CD14-positive monocyte (primary cell): Measurements from ENCODE around the gene TOMM7. TPM values are rescaled to one million over a fixed set of nuclear protein-coding genes. Genes with fewer than 3 reads are reported as not detected.

Experiments
- DNase-seq, 3 donors: peaks; one replicate each; pipeline ENCODE4 v3.0.0-alpha.2; 2011 to 2022
- H2AFZ ChIP-seq: 2 replicates; pipeline ENCODE4 v1.6.0; 2012; ENCODE audit warnings: mild to moderate bottlenecking, low read depth, low read length, inconsistent platforms; ENCODE audit not compliant: insufficient read depth, poor library complexity, severe bottlenecking
- H3K27ac ChIP-seq, 2 donors: 1 replicate in 1 of 2; 2 replicates in 1 of 2; pipeline ENCODE4 v1.5.1; 2012 to 2013; ENCODE audit warnings: low read length in 2 of 2, control low read depth in 1 of 2, inconsistent platforms in 1 of 2, low read depth in 1 of 2, mild to moderate bottlenecking in 1 of 2
- H3K27me3 ChIP-seq, 2 donors: one replicate each; pipeline versions ENCODE4 v1.6.0 to v1.6.1; 2011 to 2013; ENCODE audit warnings: low read length in 2 of 2; ENCODE audit not compliant: control insufficient read depth in 2 of 2, insufficient read depth in 2 of 2
- H3K36me3 ChIP-seq, 2 donors: replicated peaks in 1 of 2; 1 replicate in 1 of 2; 2 replicates in 1 of 2; pipeline versions ENCODE4 v1.5.1 to v1.6.1; 2012 to 2013; ENCODE audit warnings: low read length in 2 of 2, control low read depth in 1 of 2, inconsistent platforms in 1 of 2, mild to moderate bottlenecking in 1 of 2; ENCODE audit not compliant: insufficient read depth in 2 of 2, control insufficient read depth in 1 of 2
- H3K4me1 ChIP-seq, 2 donors: 1 replicate in 1 of 2; 2 replicates in 1 of 2; pipeline versions ENCODE4 v1.5.1 to v1.6.1; 2012 to 2013; ENCODE audit warnings: low read length in 2 of 2, control low read depth in 1 of 2, inconsistent platforms in 1 of 2, mild to moderate bottlenecking in 1 of 2, moderate library complexity in 1 of 2; ENCODE audit not compliant: insufficient read depth in 2 of 2, control insufficient read depth in 1 of 2
- H3K4me2 ChIP-seq: replicated peaks from 2 replicates; pipeline ENCODE3; 2012; ENCODE audit warnings: low read length, moderate library complexity, mild to moderate bottlenecking; ENCODE audit not compliant: poor library complexity, severe bottlenecking; ENCODE audit errors: extremely low read depth
- H3K4me3 ChIP-seq, 3 experiments: fragments of 200-600 bp in 1 of 3; sonication (generic) in 1 of 3; replicated peaks in 1 of 3; 1 replicate in 2 of 3; 2 replicates in 1 of 3; pipeline ENCODE4 v1.5.1; 2011 to 2013; ENCODE audit warnings: low read length in 3 of 3, mild to moderate bottlenecking in 3 of 3, control low read depth in 2 of 3, low read depth in 2 of 3, inconsistent platforms in 1 of 3, moderate library complexity in 1 of 3
- H3K79me2 ChIP-seq: 2 replicates; pipeline ENCODE4 v1.6.0; 2012; ENCODE audit warnings: mild to moderate bottlenecking, control low read depth, inconsistent platforms, low read length, moderate library complexity; ENCODE audit not compliant: insufficient read depth
- H3K9ac ChIP-seq: 2 replicates; pipeline ENCODE4 v1.6.0; 2017; ENCODE audit warnings: low read length, mild to moderate bottlenecking; ENCODE audit not compliant: insufficient read depth, poor library complexity, severe bottlenecking
- H3K9me3 ChIP-seq, 2 donors: replicated peaks in 1 of 2; 1 replicate in 1 of 2; 2 replicates in 1 of 2; pipeline versions ENCODE4 v1.5.1 to v1.6.1; 2012 to 2013; ENCODE audit warnings: low read length in 2 of 2, control low read depth in 1 of 2; ENCODE audit not compliant: control insufficient read depth in 1 of 2, insufficient read depth in 1 of 2
- H4K20me1 ChIP-seq: 2 replicates; pipeline ENCODE4 v1.6.0; 2012; ENCODE audit warnings: mild to moderate bottlenecking, low read length, control low read depth, moderate library complexity; ENCODE audit not compliant: insufficient read depth
- H3K27ac Mint-ChIP-seq, 7 donors: one replicate each; pipeline ENCODE4 v1.8.0; 2020; ENCODE audit warnings: mild to moderate bottlenecking in 7 of 7, mixed read lengths in 7 of 7, moderate library complexity in 6 of 7, inconsistent platforms in 2 of 7
- H3K27me3 Mint-ChIP-seq, 3 donors: one replicate each; pipeline ENCODE4 v1.8.0; 2021 to 2022; ENCODE audit warnings: low read depth in 3 of 3, mild to moderate bottlenecking in 3 of 3, mixed read lengths in 3 of 3, moderate library complexity in 3 of 3, inconsistent platforms in 1 of 3
- H3K36me3 Mint-ChIP-seq, 2 donors: one replicate each; pipeline ENCODE4 v1.8.0; 2020; ENCODE audit warnings: mixed read lengths in 2 of 2, inconsistent platforms in 1 of 2, mild to moderate bottlenecking in 1 of 2
- H3K4me1 Mint-ChIP-seq: one replicate; pipeline ENCODE4 v1.8.0; 2020; ENCODE audit warnings: mild to moderate bottlenecking, mixed read lengths
- H3K4me3 Mint-ChIP-seq, 2 donors: one replicate each; pipeline ENCODE4 v1.8.0; 2020; ENCODE audit warnings: mild to moderate bottlenecking in 2 of 2, mixed read lengths in 2 of 2, moderate library complexity in 1 of 2
- H3K9me3 Mint-ChIP-seq, 7 donors: one replicate each; pipeline ENCODE4 v1.8.0; 2020 to 2022; ENCODE audit warnings: mixed read lengths in 7 of 7, mild to moderate bottlenecking in 6 of 7, moderate library complexity in 6 of 7, inconsistent platforms in 2 of 7
- WGBS: methylation state at CpG from one replicate; pipeline ENCODE4 v1.1.5; 2013; ENCODE audit warnings: missing lambda C conversion rate; ENCODE audit not compliant: insufficient coverage; 5-methylcytosine and 5-hydroxymethylcytosine counted together
- intact Hi-C, 2 donors: fragments of 100-400 bp; cut with micrococcal nuclease; formaldehyde crosslinking; loops; one replicate each; pipeline versions ENCODE4 v1.15.0 to v1.15.1; 2023
- polyA plus RNA-seq, 3 donors: library from polyadenylated mRNA; depleted of rRNA in 1 of 3; unstranded in 2 of 3; stranded (reverse) in 1 of 3; fragments of 300-500 nt in 2 of 3; fragments of >200 nt in 1 of 3; fragmentation: Illumina TruSeq in 2 of 3; gene quantifications; 1 replicate in 2 of 3; 2 replicates in 1 of 3; pipeline ENCODE4 v1.2.3, GENCODE V29; 2012 to 2021
- TF ChIP-seq, protein P1 (sequence below): fragments of 200-600 bp; IDR thresholded peaks from one replicate; pipeline ENCODE4 v1.8.0; 2022; ENCODE audit warnings: antibody characterized with exemption, mild to moderate bottlenecking

Gene TOMM7
- polyA plus RNA-seq, 3 donors = 93.3 to 125 (median 111) TPM

DNA sequence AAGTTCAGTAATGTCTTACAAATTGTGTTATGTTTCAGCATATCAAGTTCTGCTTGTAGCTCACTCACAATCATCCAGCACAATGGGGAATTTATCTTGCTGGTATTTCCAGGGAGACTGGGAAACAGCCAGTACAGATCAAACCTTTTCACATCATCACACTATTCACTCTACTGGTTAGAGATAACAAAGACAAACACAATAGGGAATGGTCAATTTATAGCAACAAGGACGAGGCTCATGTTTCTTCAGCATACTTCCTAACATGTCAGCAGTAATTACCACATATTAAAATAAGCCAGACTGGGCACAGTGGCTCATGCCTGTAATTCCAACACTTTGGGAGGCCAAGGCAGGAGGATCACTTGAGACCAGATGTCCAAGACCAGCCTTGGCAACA lies 38.3 kb downstream of the TOMM7 start:
- TF ChIP-seq, protein P1, sequence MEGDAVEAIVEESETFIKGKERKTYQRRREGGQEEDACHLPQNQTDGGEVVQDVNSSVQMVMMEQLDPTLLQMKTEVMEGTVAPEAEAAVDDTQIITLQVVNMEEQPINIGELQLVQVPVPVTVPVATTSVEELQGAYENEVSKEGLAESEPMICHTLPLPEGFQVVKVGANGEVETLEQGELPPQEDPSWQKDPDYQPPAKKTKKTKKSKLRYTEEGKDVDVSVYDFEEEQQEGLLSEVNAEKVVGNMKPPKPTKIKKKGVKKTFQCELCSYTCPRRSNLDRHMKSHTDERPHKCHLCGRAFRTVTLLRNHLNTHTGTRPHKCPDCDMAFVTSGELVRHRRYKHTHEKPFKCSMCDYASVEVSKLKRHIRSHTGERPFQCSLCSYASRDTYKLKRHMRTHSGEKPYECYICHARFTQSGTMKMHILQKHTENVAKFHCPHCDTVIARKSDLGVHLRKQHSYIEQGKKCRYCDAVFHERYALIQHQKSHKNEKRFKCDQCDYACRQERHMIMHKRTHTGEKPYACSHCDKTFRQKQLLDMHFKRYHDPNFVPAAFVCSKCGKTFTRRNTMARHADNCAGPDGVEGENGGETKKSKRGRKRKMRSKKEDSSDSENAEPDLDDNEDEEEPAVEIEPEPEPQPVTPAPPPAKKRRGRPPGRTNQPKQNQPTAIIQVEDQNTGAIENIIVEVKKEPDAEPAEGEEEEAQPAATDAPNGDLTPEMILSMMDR = no peak
- no CpG with 5 or more reads among the region's 1 CpG for WGBS
- H3K4me1 ChIP-seq = no peaks in the 10 kb centered on the region
- no peaks in the 10 kb centered on the region for H3K36me3 Mint-ChIP-seq
- H3K4me2 ChIP-seq = no peak overlapping the region
- DNase-seq = no peak
- H3K79me2 ChIP-seq = no peaks in the 10 kb centered on the region
- H3K4me3 ChIP-seq = no peak overlapping the region
- no peaks in the 10 kb centered on the region for H3K27me3 ChIP-seq
- peaks cover 0 to 7% (median 3%) of the 10 kb centered on the region in 3 donors for H3K27me3 Mint-ChIP-seq
- H4K20me1 ChIP-seq = no peaks in the 10 kb centered on the region
- no peaks in the 10 kb centered on the region for H3K9me3 ChIP-seq
- H3K36me3 ChIP-seq = no peaks in the 10 kb centered on the region
- intact Hi-C loops = loop anchor here in 1 of 2 donors (5.0 kb wide), 1 partner anchor 222 kb away; no protein-coding TSS in a partner anchor
- H3K9me3 Mint-ChIP-seq = no peaks in the 10 kb centered on the region
- H3K27ac ChIP-seq = no peak overlapping the region
- no peaks in the 10 kb centered on the region for H3K4me1 Mint-ChIP-seq
- no peak overlapping the region for H3K9ac ChIP-seq
- no peak overlapping the region for H3K27ac Mint-ChIP-seq
- H3K4me3 Mint-ChIP-seq = no peak overlapping the region
- no peak overlapping the region for H2AFZ ChIP-seq

DNA sequence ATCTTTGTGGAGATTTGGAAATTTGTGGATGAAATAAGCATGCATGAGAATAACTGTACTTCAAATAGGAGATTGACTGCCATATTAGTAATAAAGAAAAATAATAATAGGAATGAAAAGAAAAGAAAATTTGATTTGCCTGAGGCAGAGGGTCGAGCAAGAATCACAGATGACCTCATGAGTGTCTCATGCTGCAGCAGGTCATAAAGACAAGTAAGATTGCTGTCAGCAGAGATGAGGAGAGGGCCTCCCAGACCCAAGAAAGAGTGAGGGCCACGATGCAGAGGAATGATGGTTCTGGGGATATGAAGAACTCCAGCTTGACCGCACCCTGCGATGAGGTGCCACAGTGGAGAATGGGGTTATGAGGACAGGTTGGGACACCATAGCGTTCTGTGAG lies 39.2 kb downstream of the TOMM7 start:
- H3K4me2 ChIP-seq = no peak overlapping the region
- H3K36me3 Mint-ChIP-seq = no peaks in the 10 kb centered on the region
- no peak overlapping the region for H3K9ac ChIP-seq
- H4K20me1 ChIP-seq = no peaks in the 10 kb centered on the region
- no peaks in the 10 kb centered on the region for H3K4me1 ChIP-seq
- no peak overlapping the region for H3K4me3 Mint-ChIP-seq
- H3K27ac ChIP-seq = no peak overlapping the region
- 98% methylated on average over 5 of the region's 5 CpGs for WGBS
- H3K27me3 ChIP-seq = no peaks in the 10 kb centered on the region
- H3K36me3 ChIP-seq = no peaks in the 10 kb centered on the region
- no peak for DNase-seq
- TF ChIP-seq, protein P1 = no peak
- no peak overlapping the region for H3K27ac Mint-ChIP-seq
- no peaks in the 10 kb centered on the region for H3K79me2 ChIP-seq
- no peaks in the 10 kb centered on the region for H3K9me3 Mint-ChIP-seq
- intact Hi-C loops = loop anchor here (2.0 to 5.0 kb wide), 2 partner anchors 221 to 223 kb away; no protein-coding TSS in a partner anchor
- no peak overlapping the region for H3K4me3 ChIP-seq
- H3K4me1 Mint-ChIP-seq = no peaks in the 10 kb centered on the region
- peaks cover 0 to 7% (median 2%) of the 10 kb centered on the region in 3 donors for H3K27me3 Mint-ChIP-seq
- no peaks in the 10 kb centered on the region for H3K9me3 ChIP-seq
- H2AFZ ChIP-seq = no peak overlapping the region
